HEK293T (cell line): ENCODE measurements around the gene DTNB.

Experiments used
- CTCF ChIA-PET: fragments of 350-600 bp; formaldehyde crosslinking; extraction: SDS; loops from one replicate; lab custom pipeline; 2021; ENCODE audit warnings: antibody characterized with exemption, inconsistent platforms; lab: Yijun Ruan, JAX
- POLR2A ChIA-PET: fragments of 350-600 bp; formaldehyde crosslinking; extraction: SDS; loops from one replicate; lab custom pipeline; 2020; ENCODE audit warnings: antibody characterized with exemption, inconsistent platforms; lab: Yijun Ruan, JAX
- DNase-seq: peaks from one replicate; pipeline ENCODE4 v3.0.0; 2012; ENCODE audit warnings: mixed read lengths; ENCODE audit errors: extremely low spot score
- ARNT ChIP-seq: fragments of 450-650 bp; IDR thresholded peaks from 2 replicates; pipeline ENCODE4 v1.6.1; 2017; ENCODE audit warnings: mild to moderate bottlenecking
- BHLHE40 ChIP-seq: fragments of 450-650 bp; IDR thresholded peaks from 2 replicates; pipeline ENCODE4 v1.6.1; 2016; ENCODE audit warnings: mild to moderate bottlenecking, moderate library complexity, borderline replicate concordance
- CTBP1 ChIP-seq: fragments of 450-650 bp; IDR thresholded peaks from 2 replicates; pipeline ENCODE4 v1.6.1; 2016; ENCODE audit warnings: borderline replicate concordance
- ELF4 ChIP-seq: fragments of 450-650 bp; IDR thresholded peaks from 2 replicates; pipeline ENCODE4 v1.6.1; 2017; ENCODE audit warnings: antibody characterized with exemption
- FOXA1 ChIP-seq: fragments of 450-650 bp; IDR thresholded peaks from 2 replicates; pipeline ENCODE4 v1.6.1; 2016; ENCODE audit warnings: mild to moderate bottlenecking
- FOXK2 ChIP-seq: fragments of 450-650 bp; IDR thresholded peaks from 2 replicates; pipeline ENCODE4 v1.6.1; 2016; ENCODE audit warnings: mild to moderate bottlenecking
- FOXM1 ChIP-seq: fragments of 450-650 bp; IDR thresholded peaks from 2 replicates; pipeline ENCODE4 v1.6.1; 2017; ENCODE audit warnings: mild to moderate bottlenecking, borderline replicate concordance
- HDGF ChIP-seq: fragments of 450-650 bp; IDR thresholded peaks from 2 replicates; pipeline ENCODE4 v1.6.1; 2017; ENCODE audit warnings: antibody characterized with exemption, borderline replicate concordance
- L3MBTL2 ChIP-seq: fragments of 450-650 bp; conservative IDR thresholded peaks from 2 replicates; pipeline ENCODE4 v1.6.1; 2016; ENCODE audit warnings: mild to moderate bottlenecking
- LEF1 ChIP-seq: fragments of 450-650 bp; IDR thresholded peaks from 2 replicates; pipeline ENCODE4 v1.6.1; 2017; ENCODE audit warnings: mild to moderate bottlenecking, borderline replicate concordance
- NFRKB ChIP-seq: fragments of 450-650 bp; IDR thresholded peaks from 2 replicates; pipeline ENCODE4 v1.6.1; 2016; ENCODE audit warnings: mild to moderate bottlenecking, moderate library complexity
- SP1 ChIP-seq: fragments of 450-650 bp; IDR thresholded peaks from 2 replicates; pipeline ENCODE4 v1.6.1; 2017
- SUZ12 ChIP-seq: fragments of 450-650 bp; IDR thresholded peaks from 2 replicates; pipeline ENCODE4 v1.6.1; 2016; ENCODE audit warnings: mild to moderate bottlenecking
- TARDBP ChIP-seq: fragments of 450-650 bp; IDR thresholded peaks from 2 replicates; pipeline ENCODE4 v1.6.1; 2016
- ZNF384 ChIP-seq: fragments of 450-650 bp; IDR thresholded peaks from 2 replicates; pipeline ENCODE4 v1.6.1; 2016
- TF ChIP-seq, protein P1 (sequence below): fragments of 450-650 bp; IDR thresholded peaks from 2 replicates; pipeline ENCODE4 v1.6.1; 2016

The DTNB gene

DNA sequence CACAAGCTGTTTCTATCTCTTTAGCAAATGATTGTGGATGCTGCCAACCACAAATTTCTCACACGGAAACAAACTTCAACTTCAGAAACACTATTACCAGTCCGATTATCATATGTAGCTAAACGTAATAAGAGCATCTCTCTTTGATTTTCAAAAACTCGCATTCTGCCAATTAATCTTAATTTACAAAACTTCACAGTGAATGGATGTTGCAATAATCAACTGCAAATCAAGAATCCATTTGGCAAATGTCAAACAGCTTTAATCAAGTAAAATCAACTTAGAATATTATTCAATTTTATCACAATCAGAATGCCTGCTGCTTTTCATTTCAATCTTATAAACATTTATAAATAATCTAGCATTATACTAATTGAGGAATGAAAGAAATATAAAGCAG lies 54.2 kb downstream of the DTNB start:
- DNase-seq = no peak
- CTCF ChIA-PET = interaction anchor here (0.6 to 2.3 kb wide), 3 partner anchors 12 to 132 kb away, joined by 3 to 7 read pairs (median 4); no protein-coding TSS in a partner anchor
- no peak for TF ChIP-seq L3MBTL2
- no peak for TF ChIP-seq FOXM1
- no peak for TF ChIP-seq HDGF
- no peak for TF ChIP-seq FOXK2
- TF ChIP-seq SUZ12 = no peak
- no peak for TF ChIP-seq BHLHE40
- no peak for TF ChIP-seq CTBP1
- no peak for TF ChIP-seq FOXA1
- no peak for TF ChIP-seq ELF4
- no peak for TF ChIP-seq ZNF384
- TF ChIP-seq ARNT = no peak
- no peak for TF ChIP-seq TARDBP
- POLR2A ChIA-PET = no interaction called here

DNA sequence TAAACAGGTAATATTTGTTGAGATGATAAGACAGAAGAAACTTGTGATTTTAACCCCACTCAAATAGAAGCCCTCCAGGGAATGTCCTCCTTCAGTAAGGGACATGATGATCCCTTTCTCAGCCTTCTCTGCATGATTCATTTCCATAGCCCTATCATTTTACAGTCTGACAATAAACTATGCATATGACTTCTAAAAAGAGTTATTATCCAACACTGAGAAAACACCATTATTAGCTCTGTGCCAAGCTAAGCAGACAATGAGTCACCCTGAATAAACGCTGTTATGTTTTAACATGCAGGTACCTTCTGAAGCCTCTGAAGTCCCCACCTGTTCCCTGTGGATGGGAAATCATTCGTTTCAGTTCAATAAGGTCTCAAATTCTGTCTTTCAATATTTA lies 54.7 kb downstream of the DTNB start:
- TF ChIP-seq HDGF = no peak
- TF ChIP-seq FOXA1 = no peak
- TF ChIP-seq NFRKB = no peak
- TF ChIP-seq, protein P1, sequence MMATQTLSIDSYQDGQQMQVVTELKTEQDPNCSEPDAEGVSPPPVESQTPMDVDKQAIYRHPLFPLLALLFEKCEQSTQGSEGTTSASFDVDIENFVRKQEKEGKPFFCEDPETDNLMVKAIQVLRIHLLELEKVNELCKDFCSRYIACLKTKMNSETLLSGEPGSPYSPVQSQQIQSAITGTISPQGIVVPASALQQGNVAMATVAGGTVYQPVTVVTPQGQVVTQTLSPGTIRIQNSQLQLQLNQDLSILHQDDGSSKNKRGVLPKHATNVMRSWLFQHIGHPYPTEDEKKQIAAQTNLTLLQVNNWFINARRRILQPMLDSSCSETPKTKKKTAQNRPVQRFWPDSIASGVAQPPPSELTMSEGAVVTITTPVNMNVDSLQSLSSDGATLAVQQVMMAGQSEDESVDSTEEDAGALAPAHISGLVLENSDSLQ = peak; percentile 23; the same call in 1 of the 2 replicates
- no peak for TF ChIP-seq SUZ12
- ChIA-PET POLR2A (no interaction called here), CTCF (interaction anchor here (0.6 to 2.3 kb wide), 4 partner anchors 11 to 133 kb away, joined by 3 to 7 read pairs (median 4); no protein-coding TSS in a partner anchor)
- no peak for DNase-seq

DNA sequence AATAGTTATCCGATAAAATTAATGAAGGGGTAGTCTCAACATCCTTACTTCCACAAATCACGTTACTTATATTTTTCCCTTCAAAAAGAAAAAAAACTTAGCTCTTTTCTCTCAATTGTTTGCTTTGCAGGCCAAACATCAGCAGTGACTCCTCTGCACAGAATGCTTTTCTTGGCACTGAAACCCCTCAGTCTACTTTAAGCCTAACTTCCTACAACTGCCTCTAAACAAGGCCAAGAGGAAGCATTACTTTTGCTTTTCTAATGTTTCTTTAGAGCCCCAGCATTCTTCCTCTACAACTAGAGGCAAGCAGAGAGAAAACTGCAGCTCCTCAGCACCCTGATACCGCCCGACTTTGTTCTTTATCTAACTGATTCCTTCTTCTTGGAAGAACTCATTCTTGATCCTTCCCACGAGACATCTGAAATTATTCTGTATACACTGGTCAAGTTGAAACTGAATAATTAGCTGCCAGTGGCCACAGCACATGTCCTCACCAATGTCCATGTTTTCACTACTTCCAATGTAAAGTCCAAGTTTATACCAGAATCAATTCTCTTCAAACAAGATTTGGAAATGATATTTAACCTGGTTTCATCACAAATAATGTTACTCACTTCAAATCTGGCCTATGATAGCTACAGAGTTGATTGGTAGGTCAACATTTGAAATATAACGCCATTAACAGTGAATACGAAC lies 55.3 kb downstream of the DTNB start:
- no peak for DNase-seq
- POLR2A ChIA-PET = no interaction called here
- TF ChIP-seq SUZ12 = no peak
- TF ChIP-seq HDGF = no peak
- no peak for TF ChIP-seq CTBP1
- no peak for TF ChIP-seq SP1
- no peak for TF ChIP-seq BHLHE40
- no peak for TF ChIP-seq TARDBP
- no peak for TF ChIP-seq LEF1
- TF ChIP-seq L3MBTL2 = no peak
- TF ChIP-seq ARNT = no peak
- TF ChIP-seq FOXM1 = no peak
- no peak for TF ChIP-seq NFRKB
- TF ChIP-seq FOXA1 = no peak
- TF ChIP-seq, protein P1 = no peak
- TF ChIP-seq FOXK2 = no peak
- no peak for TF ChIP-seq ZNF384
- TF ChIP-seq ELF4 = no peak
- CTCF ChIA-PET = interaction anchor here (1.2 to 2.3 kb wide), 3 partner anchors 11 to 45 kb away, joined by 3 to 7 read pairs (median 5); no protein-coding TSS in a partner anchor

DNA sequence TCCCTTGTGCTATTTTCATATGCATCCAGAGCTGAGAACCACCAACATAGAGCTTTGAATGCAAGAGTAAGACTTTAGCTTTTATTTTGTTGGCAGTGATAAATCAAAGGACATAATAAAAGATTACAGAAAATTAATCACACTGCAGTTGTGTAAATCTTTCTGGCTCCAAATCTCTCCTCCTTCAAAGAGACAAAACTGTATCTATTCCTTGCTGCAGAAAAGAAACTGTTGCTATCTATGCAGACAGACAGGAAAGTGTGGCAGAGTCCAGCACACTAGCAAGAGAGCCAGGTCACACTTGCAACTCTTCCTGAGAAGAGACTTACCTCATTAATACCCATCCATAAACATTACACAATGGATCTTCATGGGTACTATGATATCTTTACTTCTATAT lies 57.5 kb downstream of the DTNB start:
- ChIA-PET POLR2A (no interaction called here), CTCF (interaction anchor here (0.9 kb wide), 1 partner anchor 9 kb away, joined by 4 read pairs; no protein-coding TSS in a partner anchor)
- TF ChIP-seq SP1 (no peak), BHLHE40 (no peak), ARNT (no peak), ZNF384 (no peak), FOXK2 (no peak), HDGF (no peak), L3MBTL2 (no peak), SUZ12 (no peak), LEF1 (no peak), FOXM1 (no peak), CTBP1 (no peak), FOXA1 (no peak), TARDBP (no peak), ELF4 (no peak), NFRKB (no peak)
- TF ChIP-seq, protein P1 = no peak
- DNase-seq = no peak

DNA sequence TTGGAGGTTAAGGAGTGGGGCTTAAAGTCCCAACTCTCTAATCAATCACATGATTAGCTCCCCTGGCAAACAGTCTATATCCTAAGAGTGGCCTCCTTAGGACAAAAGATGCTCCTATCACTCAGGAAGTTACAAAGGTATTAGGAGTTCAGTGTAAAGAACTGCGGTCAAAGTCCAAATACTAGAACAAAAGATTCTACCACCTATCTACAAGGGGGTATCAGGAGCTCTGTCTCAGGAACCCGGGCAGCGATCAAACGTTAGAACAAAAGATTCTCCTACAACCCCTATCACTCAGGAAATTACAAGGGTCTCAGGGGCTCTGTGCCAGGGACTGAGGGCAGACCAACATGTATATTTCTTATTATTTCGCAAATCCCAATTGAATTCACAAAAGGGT lies 58.0 kb downstream of the DTNB start:
- POLR2A ChIA-PET = no interaction called here
- no peak for DNase-seq
- CTCF ChIA-PET = interaction anchor here (0.9 kb wide), 1 partner anchor 8 kb away, joined by 4 read pairs; no protein-coding TSS in a partner anchor
- TF ChIP-seq FOXK2 (no peak), LEF1 (no peak), ELF4 (no peak), FOXM1 (no peak), NFRKB (no peak), CTBP1 (no peak)
- TF ChIP-seq, protein P1 = no peak

DNA sequence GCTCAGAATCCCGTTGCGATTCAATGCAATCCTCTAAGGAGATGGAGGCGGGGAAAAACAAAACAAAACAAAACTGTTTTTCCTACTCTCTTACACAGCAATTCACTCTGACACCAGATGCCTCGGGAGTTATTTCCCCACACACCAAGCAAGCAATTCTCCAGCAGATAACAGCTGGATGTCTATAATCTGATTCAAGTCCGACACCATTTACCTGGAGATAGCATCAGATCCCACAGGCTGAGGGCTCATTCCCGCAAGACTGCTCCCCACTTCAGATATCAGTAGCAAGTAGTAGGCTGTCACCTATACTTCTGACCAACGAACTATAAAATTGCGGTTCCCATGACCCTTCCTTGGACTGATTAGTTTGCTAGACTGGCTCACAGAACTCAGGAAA lies 58.7 kb downstream of the DTNB start:
- no peak for TF ChIP-seq CTBP1
- TF ChIP-seq HDGF = no peak
- no peak for TF ChIP-seq FOXK2
- no peak for TF ChIP-seq ELF4
- POLR2A ChIA-PET = interaction anchor here (1.6 kb wide), 1 partner anchor 59 kb away, joined by 3 read pairs; the partner anchor contains the start of gene DTNB
- no peak for DNase-seq
- CTCF ChIA-PET = no interaction called here
